ENCODE data around the gene BAIAP2L1. TPM values are rescaled to one million over a fixed set of nuclear protein-coding genes. Genes with fewer than 3 reads are reported as not detected.

The BAIAP2L1 gene
- total and polyA plus RNA-seq, 2 experiments from 2014 or later: 24.1 to 38.3 TPM

DNA sequence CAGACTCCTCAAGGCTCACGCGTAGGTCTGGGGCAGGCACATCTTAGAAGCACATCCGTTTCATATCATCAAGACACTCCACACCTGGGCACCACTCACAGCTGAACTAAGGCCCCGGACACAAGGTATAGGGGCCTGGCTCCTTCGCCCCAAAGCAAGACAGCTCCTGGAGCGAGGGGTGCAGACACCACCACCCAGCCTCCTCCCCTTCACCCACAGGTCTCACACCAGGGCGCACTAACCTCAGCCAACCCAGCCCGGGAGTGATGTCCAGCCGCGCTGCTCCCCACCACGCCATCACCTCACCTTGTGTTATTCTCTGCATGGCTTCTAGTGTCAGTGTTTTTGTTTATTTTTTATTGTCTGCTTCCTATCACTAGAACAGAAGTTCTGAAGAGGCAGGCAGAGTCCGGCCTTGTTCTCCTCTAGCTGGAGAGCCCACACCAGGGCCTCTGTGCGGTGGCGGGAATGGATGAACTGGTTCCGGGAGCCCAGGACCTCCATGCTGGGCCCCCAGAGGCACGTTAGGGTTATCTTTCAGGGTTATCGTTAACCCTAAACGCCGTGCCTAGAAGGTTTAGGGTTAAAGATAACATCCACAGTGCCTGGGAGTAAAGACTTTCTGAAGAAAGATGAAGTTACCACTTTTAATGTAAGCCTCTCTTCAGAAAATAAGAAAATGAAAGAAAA lies 97.6 kb downstream of the BAIAP2L1 start (continued):
- TF ChIP-seq, protein P1, sequence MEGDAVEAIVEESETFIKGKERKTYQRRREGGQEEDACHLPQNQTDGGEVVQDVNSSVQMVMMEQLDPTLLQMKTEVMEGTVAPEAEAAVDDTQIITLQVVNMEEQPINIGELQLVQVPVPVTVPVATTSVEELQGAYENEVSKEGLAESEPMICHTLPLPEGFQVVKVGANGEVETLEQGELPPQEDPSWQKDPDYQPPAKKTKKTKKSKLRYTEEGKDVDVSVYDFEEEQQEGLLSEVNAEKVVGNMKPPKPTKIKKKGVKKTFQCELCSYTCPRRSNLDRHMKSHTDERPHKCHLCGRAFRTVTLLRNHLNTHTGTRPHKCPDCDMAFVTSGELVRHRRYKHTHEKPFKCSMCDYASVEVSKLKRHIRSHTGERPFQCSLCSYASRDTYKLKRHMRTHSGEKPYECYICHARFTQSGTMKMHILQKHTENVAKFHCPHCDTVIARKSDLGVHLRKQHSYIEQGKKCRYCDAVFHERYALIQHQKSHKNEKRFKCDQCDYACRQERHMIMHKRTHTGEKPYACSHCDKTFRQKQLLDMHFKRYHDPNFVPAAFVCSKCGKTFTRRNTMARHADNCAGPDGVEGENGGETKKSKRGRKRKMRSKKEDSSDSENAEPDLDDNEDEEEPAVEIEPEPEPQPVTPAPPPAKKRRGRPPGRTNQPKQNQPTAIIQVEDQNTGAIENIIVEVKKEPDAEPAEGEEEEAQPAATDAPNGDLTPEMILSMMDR (conservative IDR thresholded peaks at IDR 0.05; ENCODE audit: low read depth in 2 of 2): no peak
- TF ChIP-seq, protein P2, sequence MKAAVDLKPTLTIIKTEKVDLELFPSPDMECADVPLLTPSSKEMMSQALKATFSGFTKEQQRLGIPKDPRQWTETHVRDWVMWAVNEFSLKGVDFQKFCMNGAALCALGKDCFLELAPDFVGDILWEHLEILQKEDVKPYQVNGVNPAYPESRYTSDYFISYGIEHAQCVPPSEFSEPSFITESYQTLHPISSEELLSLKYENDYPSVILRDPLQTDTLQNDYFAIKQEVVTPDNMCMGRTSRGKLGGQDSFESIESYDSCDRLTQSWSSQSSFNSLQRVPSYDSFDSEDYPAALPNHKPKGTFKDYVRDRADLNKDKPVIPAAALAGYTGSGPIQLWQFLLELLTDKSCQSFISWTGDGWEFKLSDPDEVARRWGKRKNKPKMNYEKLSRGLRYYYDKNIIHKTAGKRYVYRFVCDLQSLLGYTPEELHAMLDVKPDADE (IDR thresholded peaks at IDR 0.05): no peak
- TF ChIP-seq POLR2AphosphoS5 (IDR thresholded peaks at IDR 0.05; ENCODE audit: low read depth) (no peak), ZNF114 (CRISPR knock-in tag; IDR thresholded peaks at IDR 0.05) (no peak), EZH2phosphoT487 (IDR thresholded peaks at IDR 0.05; ENCODE audit: unreplicated experiment) (no peak), ZNF331 (CRISPR knock-in tag; IDR thresholded peaks at IDR 0.05; ENCODE audit: low read depth) (no peak)

DNA sequence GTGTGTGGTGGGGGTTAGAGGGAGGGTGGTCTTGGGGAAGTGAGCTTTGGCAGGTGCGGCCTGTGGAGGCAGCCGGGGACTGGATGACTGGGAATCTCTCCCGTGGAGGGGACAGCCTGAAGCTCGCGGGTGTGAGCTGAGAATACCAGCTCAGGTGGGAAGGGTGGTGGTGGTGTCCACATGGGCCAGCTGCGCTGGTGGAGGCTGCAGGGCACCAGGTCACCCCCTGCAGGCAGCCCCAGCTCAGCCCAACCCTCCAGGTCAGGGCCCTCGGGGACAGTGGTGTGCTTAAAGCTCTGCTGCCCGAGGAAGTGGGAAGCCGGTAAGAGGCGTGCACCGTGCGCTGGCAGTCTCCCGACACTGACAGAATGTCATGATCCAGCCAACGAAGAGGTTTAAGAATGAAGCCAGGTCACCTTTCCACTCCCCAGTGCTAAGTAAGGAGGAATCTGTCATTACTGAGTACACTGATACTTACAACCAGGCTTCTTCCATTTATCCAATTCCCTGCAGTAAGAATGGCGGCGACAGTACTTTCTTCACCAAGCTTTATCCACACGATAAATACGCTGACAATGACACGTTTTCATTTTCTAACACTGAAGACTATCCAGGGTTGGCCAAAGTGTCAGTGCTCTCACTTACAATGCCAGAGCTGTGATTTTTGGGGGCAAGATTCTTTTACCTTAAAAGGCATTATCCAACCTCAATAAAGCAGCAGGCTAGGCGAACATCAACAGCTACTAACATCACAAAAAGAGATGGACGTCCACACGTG lies 99.0 kb downstream of the BAIAP2L1 start:
- no peak for ATAC-seq
- Histone ChIP-seq H3K4me3 (no peak overlapping the region), H3F3A (replicated peaks; ENCODE audit: low read depth) (no peaks in the 10 kb centered on the region; the same call in 1 of the 2 replicates), H4K20me1 (replicated peaks; ENCODE audit: insufficient read depth) (peaks cover 15% of the 10 kb centered on the region; the same call in 1 of the 2 replicates), H3K79me2 (replicated peaks; ENCODE audit: insufficient read depth) (no peaks in the 10 kb centered on the region; the same call in 1 of the 2 replicates), H2AFZ (no peak overlapping the region), H3K4me2 (no peak overlapping the region), H3K27me3 (ENCODE audit: insufficient read depth) (no peaks in the 10 kb centered on the region), H3K27ac (ENCODE audit: low read depth) (0 out of 2 replicates have a peak overlapping the region, but pooled peaks have one; percentile 39), H3K9me2 (ENCODE audit: insufficient read depth) (no peaks in the 10 kb centered on the region), H3K4me1 (ENCODE audit: insufficient read depth) (no peaks in the 10 kb centered on the region; the same call in 1 of the 2 replicates), H3K36me3 (ENCODE audit: insufficient read depth) (peaks cover 12% of the 10 kb centered on the region)
- H3K9me3 Mint-ChIP-seq: no peaks in the 10 kb centered on the region
- H3K4me3 Mint-ChIP-seq: no peak overlapping the region
- H3K4me1 Mint-ChIP-seq: peaks cover 11% of the 10 kb centered on the region
- no peak for DNase-seq (ENCODE audit: low spot score)
- H3K27ac Mint-ChIP-seq: no peak overlapping the region
- H3K36me3 Mint-ChIP-seq (ENCODE audit: low read depth): peaks cover 56% of the 10 kb centered on the region
- TF ChIP-seq, protein P3, sequence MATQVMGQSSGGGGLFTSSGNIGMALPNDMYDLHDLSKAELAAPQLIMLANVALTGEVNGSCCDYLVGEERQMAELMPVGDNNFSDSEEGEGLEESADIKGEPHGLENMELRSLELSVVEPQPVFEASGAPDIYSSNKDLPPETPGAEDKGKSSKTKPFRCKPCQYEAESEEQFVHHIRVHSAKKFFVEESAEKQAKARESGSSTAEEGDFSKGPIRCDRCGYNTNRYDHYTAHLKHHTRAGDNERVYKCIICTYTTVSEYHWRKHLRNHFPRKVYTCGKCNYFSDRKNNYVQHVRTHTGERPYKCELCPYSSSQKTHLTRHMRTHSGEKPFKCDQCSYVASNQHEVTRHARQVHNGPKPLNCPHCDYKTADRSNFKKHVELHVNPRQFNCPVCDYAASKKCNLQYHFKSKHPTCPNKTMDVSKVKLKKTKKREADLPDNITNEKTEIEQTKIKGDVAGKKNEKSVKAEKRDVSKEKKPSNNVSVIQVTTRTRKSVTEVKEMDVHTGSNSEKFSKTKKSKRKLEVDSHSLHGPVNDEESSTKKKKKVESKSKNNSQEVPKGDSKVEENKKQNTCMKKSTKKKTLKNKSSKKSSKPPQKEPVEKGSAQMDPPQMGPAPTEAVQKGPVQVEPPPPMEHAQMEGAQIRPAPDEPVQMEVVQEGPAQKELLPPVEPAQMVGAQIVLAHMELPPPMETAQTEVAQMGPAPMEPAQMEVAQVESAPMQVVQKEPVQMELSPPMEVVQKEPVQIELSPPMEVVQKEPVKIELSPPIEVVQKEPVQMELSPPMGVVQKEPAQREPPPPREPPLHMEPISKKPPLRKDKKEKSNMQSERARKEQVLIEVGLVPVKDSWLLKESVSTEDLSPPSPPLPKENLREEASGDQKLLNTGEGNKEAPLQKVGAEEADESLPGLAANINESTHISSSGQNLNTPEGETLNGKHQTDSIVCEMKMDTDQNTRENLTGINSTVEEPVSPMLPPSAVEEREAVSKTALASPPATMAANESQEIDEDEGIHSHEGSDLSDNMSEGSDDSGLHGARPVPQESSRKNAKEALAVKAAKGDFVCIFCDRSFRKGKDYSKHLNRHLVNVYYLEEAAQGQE (IDR thresholded peaks at IDR 0.05; ENCODE audit: unreplicated experiment): no peak
- TF ChIP-seq JUNB (IDR thresholded peaks at IDR 0.05; ENCODE audit: unreplicated experiment): no peak
- TF ChIP-seq, protein P1 (conservative IDR thresholded peaks at IDR 0.05; ENCODE audit: low read depth in 2 of 2): no peak
- TF ChIP-seq NANOG (IDR thresholded peaks at IDR 0.05; ENCODE audit: borderline replicate concordance): no peak
- TF ChIP-seq, protein P2 (IDR thresholded peaks at IDR 0.05): no peak
- TF ChIP-seq ZNF331 (CRISPR knock-in tag; IDR thresholded peaks at IDR 0.05; ENCODE audit: low read depth): no peak
- TF ChIP-seq ZNF114 (CRISPR knock-in tag; IDR thresholded peaks at IDR 0.05): no peak
- TF ChIP-seq EZH2 (IDR thresholded peaks at IDR 0.05; ENCODE audit: low read depth, unreplicated experiment): no peak
- peaks cover 18% of the 10 kb centered on the region for H3K27me3 Mint-ChIP-seq (ENCODE audit: insufficient read depth, low read depth, poor library complexity)

All from GM23338 (cell line).